H1 (cell line): ENCODE data around the gene IL1RAPL1. TPM values are rescaled to one million over a fixed set of nuclear protein-coding genes. Genes with fewer than 3 reads are reported as not detected.

ENCODE experiments used
- CTCF ChIA-PET: fragments of 300-600 bp; sonication (Branson Sonifier 250); formaldehyde crosslinking; loops from one replicate; lab custom pipeline; 2021; ENCODE audit not compliant: partially characterized antibody; lab: Charles Lee
- POLR2A ChIA-PET: fragments of 300-600 bp; sonication (Branson Sonifier 250); formaldehyde crosslinking; loops from one replicate; lab custom pipeline; 2021; ENCODE audit warnings: inconsistent platforms; ENCODE audit not compliant: partially characterized antibody; lab: Charles Lee
- DNase-seq, 2 experiments: peaks; one replicate each; pipeline versions ENCODE4 v3.0.0 to v3.0.0-alpha.2; 2010 to 2022; ENCODE audit warnings: low spot score in 2 of 2, low read depth in 1 of 2, mixed read lengths in 1 of 2
- FAIRE-seq: peaks from 2 replicates; lab custom pipeline; 2011; peaks lifted over from hg19 to GRCh38; lab: Jason Lieb, UNC
- H2AFZ ChIP-seq: 2 replicates; pipeline ENCODE4 v1.8.1; 2012; ENCODE audit warnings: low read length, inconsistent platforms
- H2AK5ac ChIP-seq: 2 replicates; pipeline ENCODE4 v1.6.1; 2013; ENCODE audit warnings: low read depth, low read length
- H2BK120ac ChIP-seq: replicated peaks from 2 replicates; pipeline ENCODE3; 2013; ENCODE audit warnings: low read depth, low read length, inconsistent platforms
- H2BK12ac ChIP-seq: 2 replicates; pipeline ENCODE4 v1.6.1; 2013; ENCODE audit warnings: low read depth, low read length
- H2BK15ac ChIP-seq: 2 replicates; pipeline ENCODE4 v1.6.1; 2013; ENCODE audit warnings: low read length
- H2BK20ac ChIP-seq: 2 replicates; pipeline ENCODE4 v1.6.1; 2013; ENCODE audit warnings: low read length
- H2BK5ac ChIP-seq: 2 replicates; pipeline ENCODE4 v1.6.1; 2013; ENCODE audit warnings: low read depth, low read length
- H3K14ac ChIP-seq: 2 replicates; pipeline ENCODE4 v1.6.1; 2013; ENCODE audit warnings: inconsistent platforms; ENCODE audit not compliant: insufficient read length
- H3K18ac ChIP-seq: 2 replicates; pipeline ENCODE4 v1.6.1; 2013; ENCODE audit warnings: low read length; ENCODE audit errors: extremely low read depth
- H3K23ac ChIP-seq: 2 replicates; pipeline ENCODE4 v1.6.1; 2013; ENCODE audit warnings: inconsistent platforms; ENCODE audit not compliant: insufficient read length
- H3K23me2 ChIP-seq: 2 replicates; pipeline ENCODE4 v1.6.1; 2013; ENCODE audit warnings: low read depth, low read length
- H3K27ac ChIP-seq: 2 replicates; pipeline ENCODE4 v1.6.1; 2011; ENCODE audit warnings: low read depth, low read length, inconsistent platforms
- H3K27me3 ChIP-seq, 4 experiments: replicated peaks in 1 of 4; 1 replicate in 1 of 4; 2 replicates in 3 of 4; pipeline versions ENCODE4 v1.6.1 to v1.8.1; 2011 to 2013; ENCODE audit warnings: low read length in 3 of 4, mild to moderate bottlenecking in 3 of 4, inconsistent platforms in 2 of 4, mixed read lengths in 2 of 4, moderate library complexity in 1 of 4; ENCODE audit not compliant: control insufficient read depth in 3 of 4, insufficient read depth in 3 of 4; ENCODE audit errors: extremely low read depth in 1 of 4
- H3K36me3 ChIP-seq, 4 experiments: 2 replicates each; pipeline versions ENCODE4 v1.6.1 to v1.8.1; 2011 to 2013; ENCODE audit warnings: mild to moderate bottlenecking in 4 of 4, low read length in 3 of 4, moderate library complexity in 2 of 4, control low read depth in 1 of 4, inconsistent platforms in 1 of 4; ENCODE audit not compliant: insufficient read depth in 4 of 4, control insufficient read depth in 2 of 4
- H3K4ac ChIP-seq: replicated peaks from 2 replicates; pipeline ENCODE3; 2013; ENCODE audit warnings: low read length, low read depth, mixed read lengths, inconsistent platforms; ENCODE audit not compliant: insufficient read length
- H3K4me1 ChIP-seq, 4 experiments: replicated peaks in 1 of 4; 1 replicate in 1 of 4; 2 replicates in 3 of 4; pipeline versions ENCODE4 v1.6.1 to v1.8.1; 2011 to 2013; ENCODE audit warnings: low read length in 3 of 4, inconsistent platforms in 2 of 4, mixed read lengths in 1 of 4; ENCODE audit not compliant: insufficient read depth in 4 of 4, control insufficient read depth in 3 of 4
- H3K4me2 ChIP-seq, 2 experiments: 2 replicates each; pipeline versions ENCODE4 v1.6.1 to v1.8.1; 2011 to 2013; ENCODE audit warnings: low read depth in 2 of 2, low read length in 2 of 2, control low read depth in 1 of 2, inconsistent platforms in 1 of 2, mild to moderate bottlenecking in 1 of 2; ENCODE audit not compliant: insufficient read depth in 1 of 2
- H3K4me3 ChIP-seq, 4 experiments: fragments of 200-600, 300-600 bp in 1 of 4; sonication (generic), shearing (Covaris generic), sonication (Bioruptor Twin) in 1 of 4; 2 replicates each; pipeline versions ENCODE4 v1.5.1 to v1.8.1; 2011 to 2016; ENCODE audit warnings: low read length in 4 of 4, low read depth in 3 of 4, control low read depth in 2 of 4, inconsistent platforms in 2 of 4, mild to moderate bottlenecking in 2 of 4, mixed read lengths in 1 of 4, moderate library complexity in 1 of 4; ENCODE audit not compliant: insufficient read depth in 2 of 4; ENCODE audit errors: extremely low read depth in 1 of 4
- H3K56ac ChIP-seq: replicated peaks from 2 replicates; pipeline ENCODE3; 2013; ENCODE audit warnings: low read depth, mild to moderate bottlenecking, mixed read lengths, low read length, inconsistent platforms; ENCODE audit not compliant: insufficient read length
- H3K79me1 ChIP-seq: 2 replicates; pipeline ENCODE4 v1.6.1; 2013; ENCODE audit warnings: low read depth, low read length, control low read depth
- H3K79me2 ChIP-seq, 2 experiments: 2 replicates each; pipeline versions ENCODE4 v1.6.1 to v1.8.1; 2012 to 2013; ENCODE audit warnings: low read length in 2 of 2, mild to moderate bottlenecking in 2 of 2, inconsistent platforms in 1 of 2; ENCODE audit not compliant: insufficient read depth in 2 of 2, control insufficient read depth in 1 of 2
- H3K9ac ChIP-seq, 4 experiments: replicated peaks in 1 of 4; 1 replicate in 1 of 4; 2 replicates in 3 of 4; pipeline versions ENCODE4 v1.6.1 to v1.8.1; 2011 to 2013; ENCODE audit warnings: low read depth in 3 of 4, low read length in 3 of 4, control low read depth in 2 of 4, mild to moderate bottlenecking in 2 of 4, moderate library complexity in 2 of 4, inconsistent platforms in 1 of 4; ENCODE audit errors: extremely low read depth in 1 of 4
- H3K9me3 ChIP-seq, 2 experiments: 2 replicates each; pipeline versions ENCODE4 v1.6.1 to v1.8.1; 2012 to 2013; ENCODE audit warnings: mild to moderate bottlenecking in 2 of 2, moderate library complexity in 2 of 2, control low read depth in 1 of 2, inconsistent platforms in 1 of 2, low read depth in 1 of 2, low read length in 1 of 2, mixed read lengths in 1 of 2; ENCODE audit not compliant: insufficient read depth in 2 of 2
- H4K20me1 ChIP-seq, 2 experiments: replicated peaks in 1 of 2; 2 replicates each; pipeline versions ENCODE3 to v1.8.1; 2011 to 2013; ENCODE audit warnings: inconsistent platforms in 2 of 2, low read length in 2 of 2, mild to moderate bottlenecking in 1 of 2; ENCODE audit not compliant: insufficient read depth in 2 of 2, control insufficient read depth in 1 of 2
- H4K5ac ChIP-seq: 2 replicates; pipeline ENCODE4 v1.6.1; 2013; ENCODE audit warnings: low read length, low read depth, mixed read lengths, inconsistent platforms; ENCODE audit not compliant: insufficient read length
- H4K8ac ChIP-seq: 2 replicates; pipeline ENCODE4 v1.8.0; 2013; ENCODE audit warnings: mild to moderate bottlenecking, moderate library complexity, low read length, inconsistent platforms; ENCODE audit not compliant: insufficient read depth; ENCODE audit errors: extremely low read depth
- H4K91ac ChIP-seq: replicated peaks from 2 replicates; pipeline ENCODE3; 2013; ENCODE audit warnings: low read length, mixed read lengths, inconsistent platforms; ENCODE audit not compliant: insufficient read length
- GTF2F1 ChIP-seq: IDR thresholded peaks from 2 replicates; pipeline ENCODE4 v1.6.1; 2012; ENCODE audit warnings: low read depth, low read length, improper control_type of control experiment, borderline replicate concordance
- HDAC2 ChIP-seq, 2 experiments: fragments of 300-600 bp in 1 of 2; sonication (generic) in 1 of 2; IDR thresholded peaks; 2 replicates each; pipeline ENCODE4 v1.6.1; 2011 to 2012; ENCODE audit warnings: low read depth in 2 of 2, low read length in 2 of 2, mild to moderate bottlenecking in 2 of 2, moderate library complexity in 2 of 2, borderline replicate concordance in 1 of 2, inconsistent platforms in 1 of 2
- JUND ChIP-seq: IDR thresholded peaks from 2 replicates; pipeline ENCODE4 v1.6.1; 2011; ENCODE audit warnings: mild to moderate bottlenecking, improper control_type of control experiment, low read length
- MAX ChIP-seq: IDR thresholded peaks from 2 replicates; pipeline ENCODE4 v1.6.1; 2012; ENCODE audit warnings: inconsistent platforms
- NANOG ChIP-seq: IDR thresholded peaks from 2 replicates; pipeline ENCODE4 v1.6.1; 2011; ENCODE audit warnings: low read length, low read depth, mild to moderate bottlenecking, inconsistent platforms; ENCODE audit not compliant: insufficient read depth, poor library complexity, severe bottlenecking
- POLR2AphosphoS5 ChIP-seq: IDR thresholded peaks from 2 replicates; pipeline ENCODE4 v1.6.1; 2011; ENCODE audit warnings: low read depth, low read length
- WGBS, 2 experiments: shearing (Covaris generic) in 1 of 2; methylation state at CpG; one replicate each; pipeline versions ENCODE4 v1.1.6 to v1.1.7; 2013 to 2015; ENCODE audit warnings: low lambda C conversion rate in 2 of 2, mixed read lengths in 2 of 2, inconsistent platforms in 1 of 2, low coverage in 1 of 2, missing lambda C conversion rate in 1 of 2; ENCODE audit not compliant: insufficient replicate concordance in 2 of 2, insufficient coverage in 1 of 2, insufficient read length in 1 of 2; ENCODE audit errors: extremely low coverage in 1 of 2, missing lambda C conversion rate in 1 of 2; 5-methylcytosine and 5-hydroxymethylcytosine counted together
- polyA plus RNA-seq, 7 experiments: library from polyadenylated mRNA; depleted of rRNA in 3 of 7; stranded (reverse) in 5 of 7; unstranded in 2 of 7; fragments of >200 nt in 5 of 7; fragments of 200-250 nt in 2 of 7; gene quantifications; 1 replicate in 5 of 7; 2 replicates in 1 of 7; 4 replicates in 1 of 7; pipeline versions ENCODE4 v1.2.1 to v1.2.3, GENCODE V29; 2011 to 2013; ENCODE audit warnings: missing spikeins in 2 of 7, mixed read lengths in 2 of 7
- total RNA-seq: library from RNA; stranded (reverse); fragmentation: NEBNext Ultra II Directional; extraction: Animal tissue kit (Norgen Biotek cat#: 25700); gene quantifications from 2 replicates; pipeline ENCODE4 v1.2.1, GENCODE V29; 2021

Gene IL1RAPL1
- total and polyA plus RNA-seq, 2 of the 8 experiments (the other 6 are each of a cell fraction or from before 2014, with no cell fraction given) = 0.11 to 0.35 TPM

GRCh38 chrX:29659911-29660310 is 1072.7 kb downstream of the IL1RAPL1 start:
- Histone ChIP-seq H2AFZ (no peak overlapping the region), H3K36me3 (no peaks in the 10 kb centered on the region), H3K79me1 (no peaks in the 10 kb centered on the region), H2BK12ac (no peak overlapping the region), H2BK15ac (no peak overlapping the region), H4K91ac (no peak overlapping the region), H3K56ac (no peak overlapping the region), H3K4me2 (no peak overlapping the region), H2BK5ac (no peak overlapping the region), H4K8ac (no peak overlapping the region), H3K4ac (no peak overlapping the region), H3K18ac (no peak overlapping the region), H3K79me2 (no peaks in the 10 kb centered on the region), H3K9ac (no peak overlapping the region), H4K5ac (no peak overlapping the region), H3K23ac (no peak overlapping the region), H3K14ac (no peak overlapping the region), H3K4me1 (no peaks in the 10 kb centered on the region), H3K27me3 (no peaks in the 10 kb centered on the region), H4K20me1 (no peaks in the 10 kb centered on the region), H2BK20ac (no peak overlapping the region), H3K27ac (no peak overlapping the region), H2BK120ac (no peak overlapping the region), H3K4me3 (no peak overlapping the region), H3K23me2 (no peaks in the 10 kb centered on the region), H3K9me3 (no peaks in the 10 kb centered on the region), H2AK5ac (no peak overlapping the region)
- ChIA-PET POLR2A (no interaction called here), CTCF (no interaction called here)
- DNase-seq (no peak), FAIRE-seq (no peak)
- 73% methylated on average over 2 of the region's 4 CpGs; no CpG with 5 or more reads in 1 of the 2 experiments for WGBS, 2 experiments
- TF ChIP-seq GTF2F1 = no peak
- TF ChIP-seq MAX = no peak
- TF ChIP-seq HDAC2 (IDR thresholded peaks at IDR 0.05; ENCODE audit: borderline replicate concordance in 1 of 2, low read depth in 2 of 2, low read length in 2 of 2) = no peak
- no peak for TF ChIP-seq JUND
- TF ChIP-seq NANOG = no peak
- no peak for TF ChIP-seq POLR2AphosphoS5
